ENCODE measurements around the gene PCSK6. TPM values are rescaled to one million over a fixed set of nuclear protein-coding genes. Genes with fewer than 3 reads are reported as not detected.
A peak's percentile ranks its signal among the peaks of the same experiment; 100 is the strongest.

PCSK6 gene
- 0.60 TPM for total RNA-seq (2013)
- polyA plus RNA-seq = under 1 TPM in 2 of 3 donors, not detected in 1; 0.05 to 0.10 TPM
- 2.0 TPM in 1 of 2 replicates, not detected in the other for polyA minus RNA-seq
- 0.13 to 4.2 (median 1.8) reads per million in 11 experiments for total RNA-seq

DNA sequence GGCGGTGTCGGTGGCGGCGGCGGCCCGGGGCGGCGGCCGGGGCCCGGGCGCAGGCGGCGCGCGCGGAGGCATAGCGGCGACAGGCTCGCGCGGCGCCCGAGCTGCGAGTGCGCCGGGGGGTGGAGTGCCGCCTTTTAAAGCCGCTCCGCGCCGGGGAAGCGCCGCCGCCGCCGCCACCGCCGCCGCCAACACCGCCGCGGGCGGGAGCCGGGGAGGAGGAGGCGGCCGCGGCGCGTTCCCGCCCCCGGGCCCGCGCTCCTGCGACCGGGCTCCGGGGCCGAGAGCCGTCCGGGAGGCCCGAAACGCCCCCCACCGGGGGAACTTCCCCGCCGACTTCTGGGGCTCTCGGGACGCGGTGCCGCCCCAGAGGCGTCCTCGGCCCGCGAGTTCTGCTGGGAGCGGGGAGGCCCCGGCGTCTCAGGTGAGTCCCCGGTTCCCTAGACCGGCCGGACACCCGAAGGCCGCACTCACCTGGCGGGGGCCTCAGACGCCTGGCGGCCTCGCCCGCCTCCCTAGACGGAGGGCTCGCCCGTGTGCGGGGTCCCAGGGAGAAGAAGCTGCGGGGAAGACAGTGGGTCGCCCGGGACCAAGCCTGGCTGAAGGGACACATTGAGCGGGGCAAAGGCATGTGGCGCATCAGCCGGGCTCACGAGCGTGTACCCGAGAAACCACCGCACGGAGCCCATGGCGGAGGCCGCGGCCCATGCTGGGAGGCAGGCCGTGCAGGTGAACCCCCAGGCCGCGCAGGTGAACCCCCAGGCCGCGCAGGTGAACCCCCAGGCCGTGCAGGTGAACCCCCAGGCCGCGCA is at the start of gene PCSK6:
PCSK6 (minus strand) TSS at position 109 of the 809 bp plus-strand sequence; CDS start at position 72, 37 bp downstream.
- Histone ChIP-seq H3K4me2 (replicated peaks; ENCODE audit: extremely low read depth, low read length, poor library complexity, severe bottlenecking) (no peak within 1 kb of the TSS), H3K9me3 (replicated peaks in 1 of 2; ENCODE audit: control insufficient read depth in 1 of 2, insufficient read depth in 1 of 2, low read length in 2 of 2) (peaks cover 0 to 11% of the 10 kb centered on the region in 2 donors), H4K20me1 (ENCODE audit: insufficient read depth, low read length) (no peaks in the 10 kb centered on the region), H3K27ac (ENCODE audit: low read depth in 1 of 2, low read length in 2 of 2) (no peak within 1 kb of the TSS), H3K9ac (ENCODE audit: insufficient read depth, low read length, poor library complexity, severe bottlenecking) (no peak within 1 kb of the TSS), H3K27me3 (ENCODE audit: control insufficient read depth in 2 of 2, insufficient read depth in 2 of 2, low read length in 2 of 2) (peaks cover 43 to 59% of the 10 kb centered on the region in 2 donors), H3K4me1 (ENCODE audit: control insufficient read depth in 1 of 2, insufficient read depth in 2 of 2, low read length in 2 of 2) (no peaks in the 10 kb centered on the region), H3K4me3 (replicated peaks in 1 of 3; ENCODE audit: low read depth in 2 of 3, low read length in 3 of 3) (no peak within 1 kb of the TSS), H3K36me3 (replicated peaks in 1 of 2; ENCODE audit: control insufficient read depth in 1 of 2, insufficient read depth in 2 of 2, low read length in 2 of 2) (no peaks in the 10 kb centered on the region), H3K79me2 (ENCODE audit: insufficient read depth, low read length) (no peaks in the 10 kb centered on the region), H2AFZ (ENCODE audit: insufficient read depth, low read depth, low read length, poor library complexity, severe bottlenecking) (no peak within 1 kb of the TSS)
- no peak for TF ChIP-seq CTCF (IDR thresholded peaks at IDR 0.05)
- intact Hi-C loops (cut with micrococcal nuclease) = no loop called here
- DNase-seq = no peak
- Mint-ChIP-seq H3K4me1 (no peaks in the 10 kb centered on the region), H3K27me3 (ENCODE audit: low read depth in 3 of 3) (peaks cover 57 to 84% (median 61%) of the 10 kb centered on the region in 3 donors), H3K4me3 (peak within 1 kb of the TSS in 1 of 2 donors; percentile 78), H3K27ac (no peak within 1 kb of the TSS), H3K36me3 (peaks cover 0 to 3% of the 10 kb centered on the region in 2 donors), H3K9me3 (peaks cover 0 to 6% (median 1%) of the 10 kb centered on the region in 7 donors)
- 18% methylated on average over 104 of the region's 111 CpGs for WGBS (ENCODE audit: insufficient coverage)

DNA sequence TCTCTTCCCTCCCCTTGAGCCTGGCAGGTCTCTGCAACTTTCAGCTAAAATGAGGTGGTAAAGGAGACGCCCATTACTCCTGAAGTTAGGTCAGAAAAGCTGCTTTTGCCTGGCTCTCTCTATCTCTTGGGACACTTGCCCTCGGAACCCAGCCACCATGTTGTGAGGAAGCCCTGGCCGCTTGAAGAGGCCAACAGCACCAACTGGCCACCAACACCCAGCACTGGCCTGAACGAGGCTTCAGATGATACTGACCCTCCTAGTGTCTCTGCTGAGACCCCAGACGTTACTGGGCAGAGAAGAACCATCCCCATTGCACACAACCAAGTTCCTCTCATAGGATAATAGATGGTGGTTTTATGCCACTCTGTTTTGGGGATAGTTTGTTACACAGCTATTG is 49.5 kb upstream of the PCSK6 start:
- Mint-ChIP-seq H3K27me3 (ENCODE audit: low read depth in 3 of 3) (peaks cover 0 to 7% (median 6%) of the 10 kb centered on the region in 3 donors), H3K4me1 (peaks cover 3% of the 10 kb centered on the region), H3K4me3 (no peak overlapping the region), H3K9me3 (peaks cover 0 to 5% (median 2%) of the 10 kb centered on the region in 7 donors), H3K27ac (no peak overlapping the region), H3K36me3 (no peaks in the 10 kb centered on the region)
- DNase-seq = no peak
- Histone ChIP-seq H3K36me3 (replicated peaks in 1 of 2; ENCODE audit: control insufficient read depth in 1 of 2, insufficient read depth in 2 of 2, low read length in 2 of 2) (no peaks in the 10 kb centered on the region), H2AFZ (ENCODE audit: insufficient read depth, low read depth, low read length, poor library complexity, severe bottlenecking) (no peak overlapping the region), H3K4me1 (ENCODE audit: control insufficient read depth in 1 of 2, insufficient read depth in 2 of 2, low read length in 2 of 2) (no peaks in the 10 kb centered on the region), H3K27ac (ENCODE audit: low read depth in 1 of 2, low read length in 2 of 2) (no peak overlapping the region), H3K4me2 (replicated peaks; ENCODE audit: extremely low read depth, low read length, poor library complexity, severe bottlenecking) (no peak overlapping the region), H3K27me3 (ENCODE audit: control insufficient read depth in 2 of 2, insufficient read depth in 2 of 2, low read length in 2 of 2) (no peaks in the 10 kb centered on the region), H3K4me3 (replicated peaks in 1 of 3; ENCODE audit: low read depth in 2 of 3, low read length in 3 of 3) (no peak overlapping the region), H4K20me1 (ENCODE audit: insufficient read depth, low read length) (no peaks in the 10 kb centered on the region), H3K9me3 (replicated peaks in 1 of 2; ENCODE audit: control insufficient read depth in 1 of 2, insufficient read depth in 1 of 2, low read length in 2 of 2) (no peaks in the 10 kb centered on the region), H3K9ac (ENCODE audit: insufficient read depth, low read length, poor library complexity, severe bottlenecking) (no peak overlapping the region), H3K79me2 (ENCODE audit: insufficient read depth, low read length) (no peaks in the 10 kb centered on the region)
- TF ChIP-seq CTCF (IDR thresholded peaks at IDR 0.05) = no peak
- WGBS (ENCODE audit: insufficient coverage) = 71% methylated on average over 1 of the region's 5 CpGs
- intact Hi-C loops (cut with micrococcal nuclease) = no loop called here

Measured in CD14-positive monocyte (primary cell).